Activated CD8-positive, alpha-beta memory T cell treated with anti-CD3 and anti-CD28 coated beads, Interleukin-2, amount 50 U/mL, for 1 hour (primary cell): ENCODE results near the gene CGREF1.

Experiments used
- DNase-seq: peaks from one replicate; pipeline ENCODE4 v3.0.0-alpha.2; 2020; ENCODE audit errors: extremely low read depth

Gene CGREF1, protein sequence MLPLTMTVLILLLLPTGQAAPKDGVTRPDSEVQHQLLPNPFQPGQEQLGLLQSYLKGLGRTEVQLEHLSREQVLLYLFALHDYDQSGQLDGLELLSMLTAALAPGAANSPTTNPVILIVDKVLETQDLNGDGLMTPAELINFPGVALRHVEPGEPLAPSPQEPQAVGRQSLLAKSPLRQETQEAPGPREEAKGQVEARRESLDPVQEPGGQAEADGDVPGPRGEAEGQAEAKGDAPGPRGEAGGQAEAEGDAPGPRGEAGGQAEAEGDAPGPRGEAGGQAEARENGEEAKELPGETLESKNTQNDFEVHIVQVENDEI

DNA sequence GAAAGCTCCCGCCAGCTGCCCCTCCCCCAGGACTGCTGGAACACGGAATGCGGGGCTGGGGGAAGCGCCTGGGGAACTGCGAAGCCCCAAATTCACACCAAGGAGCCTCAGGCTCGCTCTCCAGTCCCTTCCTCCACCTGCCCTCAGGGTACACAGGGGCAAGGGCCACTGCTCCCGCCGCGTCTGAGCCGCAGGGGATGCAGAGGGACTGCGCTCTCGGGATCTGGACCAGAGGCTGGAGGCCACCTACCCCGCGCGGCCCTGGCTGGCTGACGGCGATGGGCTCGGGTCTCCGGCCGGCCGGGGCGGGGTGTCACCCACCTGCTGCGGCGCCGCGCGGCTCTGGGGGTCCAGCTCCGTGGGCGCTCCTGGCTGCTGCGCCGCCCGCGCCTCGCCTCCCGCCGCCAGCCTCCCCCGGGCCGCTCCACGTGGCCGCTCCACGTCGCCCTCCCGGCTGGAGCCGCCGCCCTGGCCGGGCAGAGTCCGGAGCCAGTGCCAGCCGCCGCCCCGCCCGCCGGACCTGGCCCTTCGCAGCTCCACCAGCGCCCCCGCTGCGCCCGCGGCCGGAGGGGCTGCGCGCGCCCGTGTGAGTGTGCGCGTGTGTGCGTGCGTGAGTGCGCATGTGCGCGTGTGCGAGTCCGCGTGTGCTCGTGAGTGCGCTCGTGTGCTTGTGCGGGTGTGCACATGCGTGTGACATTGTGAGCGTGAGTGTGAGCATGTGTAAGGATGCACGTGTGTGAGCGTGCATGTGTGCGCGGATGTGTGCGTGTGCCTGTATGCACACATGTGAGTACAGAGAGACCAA lies at the start of gene CGREF1:
CGREF1 (minus strand) TSS at position 604 of the 805 bp plus-strand sequence. CDS start 14,762 bp downstream, outside the sequence.
- no peak for DNase-seq

GRCh38 chr2:27164960-27165763 lies 46.2 kb upstream of the CGREF1 start:
- DNase-seq = no peak

GRCh38 chr2:27162151-27163121 lies 43.5 kb upstream of the CGREF1 start:
- no peak for DNase-seq

DNA sequence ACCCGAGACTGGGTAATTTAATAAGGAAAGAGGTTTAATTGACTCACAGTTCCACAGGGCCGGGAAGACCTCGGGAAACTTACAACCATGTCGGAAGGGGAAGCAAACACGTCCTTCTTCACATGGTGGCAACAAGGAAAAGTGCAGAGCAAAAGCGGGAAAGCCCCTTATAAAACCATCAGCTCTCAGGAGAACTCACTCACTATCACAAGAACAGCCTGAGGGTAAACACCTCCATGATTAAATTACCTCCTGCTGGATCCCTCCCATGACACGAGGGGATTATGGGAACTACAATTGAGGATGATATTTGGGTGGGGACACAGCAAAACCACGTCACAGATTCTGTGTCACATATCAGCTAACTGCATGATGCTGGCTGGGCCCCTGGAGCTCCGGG lies 41.3 kb upstream of the CGREF1 start:
- no peak for DNase-seq

DNA sequence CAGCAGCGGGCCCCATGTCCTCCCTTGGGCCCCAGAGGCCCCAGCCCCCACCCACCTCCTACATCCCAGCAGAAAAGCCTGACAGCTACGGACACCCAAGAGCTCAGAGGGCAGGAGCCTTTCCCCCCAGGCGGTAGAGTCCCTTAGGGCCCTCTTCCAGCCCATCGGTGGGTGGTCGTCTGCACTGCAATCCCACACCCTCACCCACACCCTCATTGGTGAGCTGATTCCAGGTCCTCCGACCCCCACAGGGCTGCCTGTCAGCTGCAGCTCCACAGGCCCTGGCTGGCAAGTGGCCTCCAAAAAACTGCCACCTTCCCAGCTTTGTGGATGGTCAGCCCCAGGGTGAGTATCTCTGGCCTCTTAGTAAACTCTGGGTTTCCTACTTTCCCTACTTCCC lies 40.3 kb upstream of the CGREF1 start:
- DNase-seq = no peak

GRCh38 chr2:27158468-27158867 lies 39.5 kb upstream of the CGREF1 start:
- no peak for DNase-seq

GRCh38 chr2:27155069-27155520 lies 36.2 kb upstream of the CGREF1 start:
- DNase-seq = no peak

GRCh38 chr2:27154488-27154887 lies 35.6 kb upstream of the CGREF1 start:
- no peak for DNase-seq

- no peak for DNase-seq
Observed at GRCh38 chr2:27152796-27153464, 34.0 kb upstream of the CGREF1 start.

DNA sequence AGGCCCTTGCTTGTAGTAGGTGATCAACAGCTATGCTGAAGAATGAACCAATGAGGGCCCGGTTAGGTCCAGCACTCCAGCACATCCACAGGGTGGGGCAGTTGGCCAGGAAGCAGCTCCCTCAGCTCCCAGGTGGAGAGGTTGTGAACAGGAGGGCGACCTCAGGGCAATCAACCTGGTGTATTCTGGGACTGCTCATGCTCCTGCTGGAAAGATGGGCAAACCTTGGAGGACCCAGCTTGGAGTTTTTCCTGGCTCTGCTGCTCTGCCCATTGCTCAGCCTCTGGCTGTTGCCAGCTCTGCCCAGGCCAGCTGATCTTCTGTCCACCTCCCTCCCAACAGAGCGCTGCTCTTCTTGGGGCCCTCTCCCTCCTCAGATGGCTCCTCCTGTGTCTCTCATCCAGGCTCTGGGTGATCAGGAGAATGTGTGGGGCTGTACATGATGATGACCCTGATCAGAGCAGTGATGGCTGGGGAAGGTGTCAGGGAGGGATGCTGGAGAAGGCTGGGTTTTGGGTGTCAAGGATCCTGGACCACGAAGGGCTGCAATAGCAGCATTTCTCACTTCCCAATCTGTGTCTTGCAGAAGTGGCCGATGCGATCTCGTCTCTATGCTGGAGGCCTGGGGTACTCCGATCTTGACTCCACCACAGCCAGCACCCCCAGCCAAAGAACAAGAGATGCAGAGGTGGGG lies 33.3 kb upstream of the CGREF1 start:
- DNase-seq = no peak

- no peak for DNase-seq
Observed at GRCh38 chr2:27150639-27151230, 31.8 kb upstream of the CGREF1 start.

GRCh38 chr2:27149570-27150405 lies 30.9 kb upstream of the CGREF1 start:
- no peak for DNase-seq

DNA sequence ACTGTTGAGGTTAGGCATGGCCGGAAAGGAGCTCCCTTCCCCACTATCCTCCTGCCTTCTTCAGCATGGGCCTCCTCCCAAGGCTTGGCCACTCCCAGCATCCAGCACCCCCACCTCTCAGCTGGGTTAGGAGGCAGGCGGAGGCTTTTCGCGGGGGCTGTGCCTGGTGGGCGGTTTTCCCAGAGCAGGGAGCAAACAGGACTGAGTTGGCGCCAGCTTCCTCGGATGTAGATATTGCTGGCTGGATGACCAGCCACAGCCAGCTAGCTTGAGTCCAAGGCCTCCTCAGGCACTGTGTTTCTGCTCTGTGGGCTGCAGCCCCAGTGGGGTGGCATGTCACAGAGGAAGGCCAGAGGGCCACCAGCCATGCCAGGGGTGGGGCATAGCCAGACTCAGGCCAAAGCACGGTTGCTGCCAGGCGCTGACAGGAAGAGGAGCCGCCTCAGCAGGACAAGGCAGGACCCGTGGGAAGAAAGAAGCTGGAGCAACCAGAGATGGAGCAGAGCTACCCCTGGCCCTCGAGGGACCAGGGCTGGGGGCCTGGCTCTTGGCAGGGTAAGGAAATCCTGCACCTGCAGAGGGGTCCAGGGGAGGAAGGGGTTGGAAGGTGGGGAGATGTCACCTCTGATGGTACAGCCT lies 30.0 kb upstream of the CGREF1 start, which contains the start of gene TCF23:
TCF23 (plus strand) TSS at position 204 of the 639 bp plus-strand sequence; CDS start at position 334, 130 bp downstream.
- DNase-seq = no peak

DNA sequence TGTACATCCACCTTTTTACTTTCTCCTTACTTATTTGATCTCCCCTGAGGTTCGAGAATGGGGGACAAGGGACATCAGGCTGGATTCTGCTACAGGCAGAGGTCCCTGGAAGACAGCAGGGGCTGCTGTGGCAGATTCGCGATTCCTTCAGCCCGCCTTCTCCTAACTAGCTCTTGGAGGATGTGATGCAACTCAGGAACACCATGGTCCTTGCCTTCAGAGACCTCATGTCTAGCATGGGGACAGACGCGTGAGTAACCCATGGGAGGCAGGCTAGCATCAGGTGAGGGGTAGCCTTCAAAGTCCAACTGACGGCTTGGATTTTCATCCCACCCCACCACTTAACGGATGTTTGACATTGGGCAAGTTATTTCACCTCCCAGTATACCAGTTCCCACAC lies 29.0 kb upstream of the CGREF1 start:
- DNase-seq = no peak

DNA sequence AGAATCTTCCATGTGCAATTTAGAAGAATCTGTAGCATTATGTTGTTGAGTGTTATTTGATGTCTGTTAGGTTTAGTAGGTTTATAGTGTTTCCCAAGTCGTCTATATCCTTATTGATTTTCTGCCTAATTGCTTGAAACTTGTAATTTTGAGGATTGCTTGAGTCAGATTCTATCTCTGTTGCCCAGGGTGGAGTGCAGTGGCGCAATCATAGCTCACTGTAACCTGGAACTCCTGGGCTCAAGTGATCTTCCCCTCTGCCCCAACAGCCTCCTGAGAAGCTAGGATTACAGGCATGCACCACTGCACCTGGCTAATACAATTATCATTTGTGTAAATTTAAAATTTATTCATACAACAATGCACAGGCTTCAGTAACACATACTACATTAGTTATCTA lies 26.8 kb upstream of the CGREF1 start:
- DNase-seq = no peak

GRCh38 chr2:27143285-27143684 lies 24.4 kb upstream of the CGREF1 start:
- no peak for DNase-seq

GRCh38 chr2:27139310-27139709 lies 20.4 kb upstream of the CGREF1 start, which contains the start of gene PRR30:
Gene PRR30, minus strand, starts transcription at chr2:27139410. Its CDS starts 1,081 bp downstream, at chr2:27138329.
- no peak for DNase-seq

DNA sequence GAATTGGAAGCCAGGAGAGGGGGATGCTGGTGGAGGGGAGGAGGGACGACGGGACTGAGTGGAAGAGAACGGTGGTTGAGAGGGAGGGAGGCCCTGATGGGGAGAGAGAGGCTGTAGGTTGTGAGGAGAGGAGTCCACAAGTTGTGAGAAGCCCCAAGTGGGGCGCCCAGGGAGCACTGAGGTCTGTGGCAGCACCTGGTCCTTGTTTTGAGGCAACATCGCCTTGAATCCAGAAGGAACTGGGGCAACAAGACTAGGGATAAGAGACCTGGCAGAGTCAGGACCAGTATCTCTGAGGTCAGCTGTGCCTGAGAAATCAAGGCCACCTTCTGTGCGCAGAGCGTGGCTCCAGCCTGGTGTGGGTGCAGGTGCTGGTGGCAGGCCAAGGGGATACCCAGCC lies 19.2 kb upstream of the CGREF1 start:
- DNase-seq = no peak
